GM12874 (cell line): ENCODE results near the gene BMERB1.
A peak's percentile ranks its signal among the peaks of the same experiment; 100 is the strongest.

Experiments used
- TF ChIP-seq, protein P1 (sequence below): IDR thresholded peaks from 2 replicates; pipeline ENCODE4 v1.5.1; 2011; ENCODE audit warnings: low read depth, mild to moderate bottlenecking, control low read depth, low read length, moderate library complexity; ENCODE audit not compliant: insufficient read depth

BMERB1 gene

DNA sequence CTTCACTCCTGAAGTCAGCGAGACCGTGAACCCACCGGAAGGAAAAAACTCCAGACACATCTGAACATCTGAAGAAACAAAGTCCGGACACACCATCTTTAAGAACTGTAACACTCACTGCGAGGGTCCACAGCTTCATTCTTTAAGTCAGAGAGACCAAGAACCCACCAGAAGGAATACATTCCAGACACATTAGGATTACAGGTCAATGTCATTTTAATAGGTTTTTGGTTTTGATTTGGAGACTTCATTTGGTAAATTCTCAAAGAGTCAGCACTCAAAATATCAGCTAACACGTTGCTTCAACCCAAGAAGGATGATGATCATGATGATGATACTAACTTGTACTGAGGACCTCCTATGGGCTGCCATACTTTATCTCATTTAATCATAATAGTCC lies 7.6 kb upstream of the BMERB1 start:
- TF ChIP-seq, protein P1, sequence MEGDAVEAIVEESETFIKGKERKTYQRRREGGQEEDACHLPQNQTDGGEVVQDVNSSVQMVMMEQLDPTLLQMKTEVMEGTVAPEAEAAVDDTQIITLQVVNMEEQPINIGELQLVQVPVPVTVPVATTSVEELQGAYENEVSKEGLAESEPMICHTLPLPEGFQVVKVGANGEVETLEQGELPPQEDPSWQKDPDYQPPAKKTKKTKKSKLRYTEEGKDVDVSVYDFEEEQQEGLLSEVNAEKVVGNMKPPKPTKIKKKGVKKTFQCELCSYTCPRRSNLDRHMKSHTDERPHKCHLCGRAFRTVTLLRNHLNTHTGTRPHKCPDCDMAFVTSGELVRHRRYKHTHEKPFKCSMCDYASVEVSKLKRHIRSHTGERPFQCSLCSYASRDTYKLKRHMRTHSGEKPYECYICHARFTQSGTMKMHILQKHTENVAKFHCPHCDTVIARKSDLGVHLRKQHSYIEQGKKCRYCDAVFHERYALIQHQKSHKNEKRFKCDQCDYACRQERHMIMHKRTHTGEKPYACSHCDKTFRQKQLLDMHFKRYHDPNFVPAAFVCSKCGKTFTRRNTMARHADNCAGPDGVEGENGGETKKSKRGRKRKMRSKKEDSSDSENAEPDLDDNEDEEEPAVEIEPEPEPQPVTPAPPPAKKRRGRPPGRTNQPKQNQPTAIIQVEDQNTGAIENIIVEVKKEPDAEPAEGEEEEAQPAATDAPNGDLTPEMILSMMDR, result no peak

DNA sequence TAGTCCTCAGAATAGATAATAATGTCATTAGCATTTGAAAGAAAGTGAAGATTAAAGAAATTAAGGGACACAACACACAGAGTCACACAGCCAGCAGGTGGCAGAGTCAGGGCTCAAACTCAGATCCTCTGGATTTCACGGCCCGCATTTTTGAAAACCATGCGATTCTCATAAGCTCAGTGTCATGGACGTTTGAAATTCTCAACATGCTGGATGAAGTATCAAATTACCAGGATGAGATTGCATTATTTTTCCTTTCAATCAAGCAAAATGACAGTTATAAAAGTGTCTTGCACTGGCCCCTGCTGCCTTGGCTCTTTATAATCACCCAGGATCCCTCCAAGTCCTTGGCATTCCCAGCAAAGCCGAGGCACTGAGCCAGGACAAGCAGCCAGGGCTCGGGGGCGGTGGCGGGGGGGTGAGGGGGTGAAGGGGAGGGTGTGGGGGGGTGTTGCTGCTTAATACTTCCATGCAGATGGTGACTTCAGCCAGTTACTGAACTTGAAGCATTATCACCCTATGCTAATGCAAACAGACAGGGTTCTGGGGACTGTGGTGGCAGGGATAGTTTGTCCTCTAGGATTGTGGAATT lies 6.6 kb upstream of the BMERB1 start:
- TF ChIP-seq, protein P1, result peak; percentile 47; the same call in 1 of the 2 replicates

DNA sequence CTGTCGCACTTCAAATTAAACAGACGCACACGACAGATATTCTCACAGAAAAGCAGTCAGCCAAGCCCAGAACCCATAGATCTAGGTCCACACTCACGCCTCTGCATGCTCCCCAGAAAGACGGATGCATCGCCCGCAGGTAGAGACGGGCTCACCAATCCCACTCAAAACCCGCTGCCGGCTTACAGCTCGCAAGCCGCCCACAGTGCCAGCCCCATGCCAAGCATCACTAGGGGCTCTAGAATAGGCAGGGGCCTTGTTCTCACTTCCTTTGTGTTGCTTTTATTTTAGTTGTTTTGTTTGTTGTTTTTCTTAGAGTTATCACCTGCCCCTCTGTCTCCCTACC lies 336 bp upstream of the BMERB1 start:
- TF ChIP-seq, protein P1, result no peak

DNA sequence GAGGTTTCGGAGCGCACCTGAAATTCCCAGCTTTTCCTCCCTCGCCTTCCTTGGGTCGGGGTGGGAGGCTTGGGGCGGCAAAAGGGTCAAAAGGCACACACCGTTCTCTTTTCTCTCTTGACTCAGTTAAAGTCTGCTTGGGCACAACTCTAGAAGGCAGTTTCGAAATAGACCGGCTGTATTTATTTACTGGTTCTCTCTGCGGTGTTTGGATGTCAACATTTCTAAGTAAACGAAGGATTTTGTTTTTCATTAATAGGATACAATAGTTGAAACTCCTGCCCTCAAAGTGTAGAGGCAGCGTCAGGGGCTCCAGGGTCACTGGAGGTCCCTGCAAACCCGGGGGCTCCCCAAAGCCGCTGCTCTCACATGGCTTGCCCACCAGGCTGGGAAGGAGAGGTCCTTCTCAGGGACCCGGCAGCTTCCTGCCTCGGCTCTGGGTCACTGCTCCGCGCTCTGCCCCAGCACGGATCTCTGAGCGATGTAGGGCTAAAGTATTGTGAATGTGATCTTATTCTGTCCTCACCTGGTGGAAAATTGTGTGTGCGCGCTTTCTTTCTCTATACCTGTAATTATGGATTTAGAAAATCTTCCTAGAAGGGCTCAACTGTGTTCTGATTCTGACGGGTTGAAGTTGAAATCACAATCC lies 952 bp downstream of the BMERB1 start:
- TF ChIP-seq, protein P1, result no peak

DNA sequence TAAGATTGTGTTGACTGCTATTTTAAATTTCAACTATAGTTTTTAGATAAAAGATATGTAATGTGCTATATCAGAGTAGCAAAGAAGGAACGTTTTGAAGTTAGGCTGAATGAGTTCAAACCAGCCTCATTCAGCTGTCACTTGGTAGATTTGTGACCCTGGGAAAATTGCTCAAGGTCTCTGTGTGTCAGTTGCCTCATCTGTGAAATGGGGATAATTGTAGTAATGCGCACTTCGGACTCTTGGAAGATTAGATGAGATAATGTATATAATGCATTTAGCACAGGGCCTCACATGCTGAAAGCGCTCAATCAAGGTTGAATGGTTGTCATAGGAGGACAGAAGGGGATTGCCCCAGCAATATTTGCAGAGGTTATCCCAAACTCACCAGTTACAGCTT lies 4.7 kb downstream of the BMERB1 start:
- TF ChIP-seq, protein P1, result no peak

DNA sequence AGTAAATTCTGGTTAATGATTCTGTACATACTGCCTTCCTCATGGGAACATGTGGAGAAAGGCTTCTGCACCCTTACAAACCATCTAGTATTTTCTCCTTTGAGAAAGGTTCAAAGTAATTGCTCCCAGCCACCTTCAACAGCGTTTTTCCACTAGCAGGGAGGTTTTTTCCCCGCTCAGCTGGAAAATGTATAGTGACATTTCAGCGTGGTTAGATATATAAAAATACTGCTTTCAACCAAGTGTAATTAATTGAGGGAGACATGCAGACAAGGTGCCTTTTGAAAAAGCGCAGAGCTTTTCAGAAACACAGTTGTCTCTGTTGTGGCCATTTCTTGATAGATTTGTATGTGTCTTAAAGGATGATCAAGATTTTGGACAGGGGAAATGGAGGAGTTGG lies 5.1 kb downstream of the BMERB1 start:
- TF ChIP-seq, protein P1, result no peak

DNA sequence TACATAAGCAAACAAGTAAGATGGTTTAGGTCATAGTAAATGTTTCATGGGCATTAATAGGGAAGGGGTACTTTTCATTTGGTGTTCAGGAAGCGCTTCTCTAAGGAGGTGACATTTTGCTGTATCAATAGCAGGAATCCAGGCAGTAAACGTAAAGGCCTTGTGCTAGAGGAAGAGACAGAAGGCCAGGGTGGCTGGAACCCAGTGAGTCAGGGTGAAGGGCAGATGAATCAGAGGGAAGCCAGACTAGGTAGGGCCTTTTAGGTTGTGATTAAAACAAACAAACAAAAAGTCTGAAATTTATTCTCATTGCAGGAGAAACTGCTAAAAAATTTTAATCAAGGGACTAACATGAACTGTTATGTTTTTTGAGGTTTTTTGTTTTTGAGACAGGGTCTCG lies 6.5 kb downstream of the BMERB1 start:
- TF ChIP-seq, protein P1, result no peak
